Activated CD4-positive, alpha-beta T cell treated with anti-CD3 and anti-CD28 coated beads, Interleukin-2, amount 50 U/mL, for 24 hours (primary cell): Measurements from ENCODE around the gene SPATA6.
"Not testable (repeated sequence)": the region's sequence is repeated elsewhere in the genome, so short reads cannot be mapped to it uniquely, and the experiment has no call there.

Experiments used
- DNase-seq, 2 donors: peaks; one replicate each; pipeline ENCODE4 v3.0.0-alpha.2; 2020; ENCODE audit warnings: low read depth in 1 of 2, low spot score in 1 of 2

SPATA6 gene

DNA sequence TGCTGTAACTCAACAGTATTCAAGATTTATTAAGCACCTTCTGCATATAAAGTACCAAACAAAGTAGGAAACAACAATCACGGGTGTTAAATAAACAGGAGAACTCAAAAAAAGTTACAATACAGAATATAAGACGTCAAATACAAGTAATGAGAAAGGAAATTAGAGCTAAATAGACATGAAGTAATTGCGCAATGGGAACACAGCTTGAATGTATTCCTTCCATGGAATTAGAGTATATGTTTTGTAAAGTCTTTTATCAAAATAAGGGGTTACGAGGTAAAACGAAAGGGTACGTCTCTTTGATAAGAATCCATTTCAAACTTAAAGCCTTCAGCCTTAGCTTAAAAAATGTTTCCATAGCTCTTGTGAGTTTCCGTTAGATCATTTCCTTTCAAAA is 109.1 kb downstream of the SPATA6 start:
- no peak for DNase-seq

DNA sequence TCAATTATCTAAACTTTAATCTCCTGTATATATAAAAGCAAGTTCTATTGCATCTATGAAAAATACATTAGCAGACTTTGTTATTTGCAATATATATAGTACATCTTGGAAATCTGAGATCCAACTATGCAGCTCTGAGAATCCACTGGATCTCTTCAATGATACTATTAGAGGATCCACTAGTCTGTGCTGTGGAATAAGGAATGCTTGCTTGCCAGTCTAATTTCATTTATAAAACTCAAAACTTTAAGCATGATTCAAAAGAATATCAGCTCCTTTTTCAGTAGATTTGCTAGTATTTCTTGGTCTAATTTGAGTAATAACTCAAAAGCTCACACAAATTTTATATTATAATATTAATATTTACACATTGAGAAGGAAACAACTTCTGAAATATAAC is 115.1 kb downstream of the SPATA6 start:
- no peak for DNase-seq

DNA sequence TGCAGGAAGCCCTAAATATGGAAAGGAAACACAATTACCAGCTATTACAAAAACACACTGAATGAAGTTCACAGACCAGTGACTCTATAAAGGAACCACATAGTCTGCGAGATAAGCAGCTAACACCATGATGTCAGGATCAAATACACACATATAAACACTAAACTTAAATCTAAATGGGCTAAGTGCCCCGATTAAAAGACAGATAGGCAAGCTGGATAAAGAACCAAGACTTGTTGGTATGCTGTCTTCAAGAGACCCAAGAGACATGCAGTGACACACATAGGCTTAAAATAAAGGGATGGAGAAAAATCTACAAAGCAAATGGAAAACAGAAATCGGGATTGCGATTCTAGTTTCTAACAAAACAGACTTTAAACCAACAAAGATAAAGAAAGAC is 127.6 kb downstream of the SPATA6 start:
- DNase-seq: no peak

DNA sequence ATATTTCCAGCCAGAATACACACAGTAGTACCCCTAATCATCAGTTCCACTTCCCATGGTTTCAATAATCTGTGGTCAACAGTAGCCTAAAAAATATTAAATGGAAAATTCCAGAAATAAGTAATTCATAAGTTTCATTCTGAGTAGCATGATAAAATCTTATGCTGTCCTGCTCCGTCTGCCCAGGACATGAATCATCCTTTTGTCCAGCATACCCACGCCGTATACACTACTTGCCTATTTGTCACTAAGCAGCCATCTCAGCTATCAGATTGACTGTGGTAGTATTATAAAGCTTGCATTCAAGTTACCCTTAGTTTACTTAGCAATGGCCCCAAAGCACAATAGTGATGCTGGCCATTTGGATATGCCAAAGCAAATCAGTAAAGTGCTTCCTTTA is 130.8 kb downstream of the SPATA6 start:
- no peak for DNase-seq

DNA sequence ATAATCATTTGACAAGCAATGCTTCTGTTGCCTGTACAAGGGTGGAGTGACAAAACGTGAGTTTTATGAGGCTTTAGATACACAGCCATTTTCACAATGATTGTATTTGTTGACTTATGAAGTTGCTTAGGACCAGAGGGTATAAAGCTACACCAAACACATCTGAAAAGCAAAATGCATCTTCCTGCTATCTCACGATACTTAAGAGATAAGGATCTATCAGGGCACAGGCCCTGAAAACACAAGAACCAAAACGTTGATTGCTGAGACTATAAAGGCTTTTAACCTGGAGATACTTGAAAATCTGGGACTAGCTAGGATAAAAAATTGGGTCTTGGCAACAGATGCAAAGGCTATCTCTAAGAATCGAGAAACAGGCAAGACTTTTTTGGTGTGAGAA is 133.7 kb downstream of the SPATA6 start:
- no peak for DNase-seq

DNA sequence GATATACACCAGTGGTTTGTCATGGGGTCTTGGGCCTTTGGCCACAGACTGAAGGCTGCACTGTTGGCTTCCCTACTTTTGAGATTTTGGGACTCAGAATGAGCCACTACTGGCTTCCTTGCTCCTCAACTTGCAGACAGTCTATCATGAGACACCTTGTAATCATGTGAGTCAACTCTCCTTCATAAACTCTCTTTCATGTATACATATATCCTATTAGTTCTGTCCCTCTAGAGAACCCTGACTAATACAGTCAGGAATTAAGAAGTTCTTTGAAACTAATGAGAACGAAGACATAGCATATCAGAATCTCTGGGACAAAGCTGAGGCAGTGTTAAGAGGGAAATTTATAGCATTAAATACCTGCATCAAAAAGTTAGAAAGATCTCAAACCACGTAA is 138.7 kb downstream of the SPATA6 start:
- DNase-seq: no peak

DNA sequence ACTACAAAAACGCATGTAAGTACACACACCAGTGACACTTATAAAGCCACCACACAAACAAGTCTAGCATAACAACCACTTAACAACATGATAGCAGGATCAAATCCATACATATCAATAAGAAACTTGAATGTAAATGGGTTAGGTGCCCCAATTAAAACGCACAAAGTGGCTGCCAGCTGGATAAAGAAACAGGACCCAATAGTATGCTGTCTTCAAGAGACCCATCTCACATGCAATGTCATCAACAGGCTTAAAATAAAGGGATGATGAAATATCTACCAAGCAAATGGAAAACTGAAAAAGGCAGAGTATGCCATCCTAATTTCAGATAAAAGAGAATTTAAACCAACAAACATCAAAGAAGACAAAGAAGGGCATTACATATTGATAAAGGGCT is 139.9 kb downstream of the SPATA6 start:
- no peak for DNase-seq

DNA sequence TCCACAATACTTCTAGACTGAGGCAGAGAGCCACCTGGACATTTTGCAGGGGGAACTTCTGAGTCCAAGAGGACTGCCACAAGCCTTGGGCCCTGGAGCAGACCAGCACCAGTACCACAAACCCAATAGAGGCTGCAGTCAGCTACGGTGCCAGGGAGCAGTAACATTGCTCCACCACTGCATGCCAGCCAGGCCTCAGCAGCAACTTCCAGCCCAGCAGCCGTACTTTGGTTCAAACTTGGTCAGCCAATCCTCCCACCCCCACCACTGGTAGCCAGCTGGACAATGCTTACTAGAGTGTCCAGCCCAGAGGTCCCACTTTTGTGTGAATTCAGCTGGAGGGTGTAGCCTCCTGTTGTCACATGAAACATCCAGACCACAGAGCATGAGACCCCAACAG is 142.1 kb downstream of the SPATA6 start:
- no peak for DNase-seq

DNA sequence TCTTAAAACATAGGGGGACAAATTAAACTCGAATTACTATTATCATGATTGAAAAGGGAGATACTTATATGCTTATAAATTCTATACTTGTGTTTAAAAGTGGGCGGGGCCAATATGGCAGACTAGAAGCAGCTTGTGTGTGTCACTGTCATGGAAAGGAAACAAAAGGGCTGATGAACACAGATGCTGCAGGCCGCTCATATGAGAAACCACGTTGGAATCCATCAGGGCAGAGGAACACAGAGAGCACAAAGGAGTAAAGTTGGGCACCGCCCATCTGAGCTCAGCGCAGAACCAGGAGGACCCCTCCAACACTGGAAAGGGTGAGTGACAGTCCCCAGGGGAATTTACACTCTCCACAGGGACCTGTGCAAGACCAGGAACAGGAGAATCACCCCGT is 142.5 kb downstream of the SPATA6 start:
- no peak for DNase-seq

DNA sequence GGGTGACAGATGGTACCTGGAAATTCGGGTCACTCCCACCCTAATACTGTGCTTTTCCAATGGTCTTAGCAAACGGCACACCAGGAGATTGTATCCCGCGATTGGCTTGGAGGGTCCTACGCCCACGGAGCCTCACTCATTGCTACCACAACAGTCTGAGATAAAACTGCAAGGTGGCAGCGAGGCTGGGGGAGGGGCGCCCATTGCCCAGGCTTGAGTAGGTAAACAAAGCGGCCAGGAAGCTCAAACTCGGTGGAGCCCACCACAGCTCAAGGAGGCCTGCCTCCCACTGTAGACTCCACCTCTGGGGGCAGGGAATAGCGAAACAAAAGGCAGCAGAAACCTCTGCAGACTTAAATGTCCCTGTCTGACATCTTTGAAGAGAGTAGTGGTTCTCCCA is 160.2 kb downstream of the SPATA6 start:
- not testable (repeated sequence) for DNase-seq

DNA sequence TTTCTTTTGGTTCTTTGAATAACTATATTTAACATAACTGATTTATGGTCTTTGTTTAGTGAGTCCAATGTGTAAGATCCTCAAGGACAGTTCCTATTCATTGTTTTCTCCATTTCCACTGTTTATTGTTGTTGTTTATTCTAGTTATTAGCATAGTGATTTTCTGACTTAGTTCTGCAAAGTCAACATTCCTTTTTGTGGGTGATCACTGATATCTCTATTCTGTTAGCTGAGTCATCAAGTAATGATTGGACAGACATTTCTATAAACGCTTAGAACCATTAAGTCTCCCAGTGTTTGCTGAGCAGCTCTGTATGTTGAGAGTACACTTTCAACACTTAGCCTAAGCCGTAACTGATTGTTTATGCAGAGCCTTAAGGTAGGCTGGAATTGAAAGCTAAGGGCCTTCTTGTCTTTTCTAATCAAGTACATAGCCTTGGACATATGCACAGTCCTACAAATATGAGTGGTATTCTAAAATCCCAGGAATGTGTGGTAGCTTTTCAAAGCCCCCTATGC is 162.4 kb downstream of the SPATA6 start:
- no peak for DNase-seq

DNA sequence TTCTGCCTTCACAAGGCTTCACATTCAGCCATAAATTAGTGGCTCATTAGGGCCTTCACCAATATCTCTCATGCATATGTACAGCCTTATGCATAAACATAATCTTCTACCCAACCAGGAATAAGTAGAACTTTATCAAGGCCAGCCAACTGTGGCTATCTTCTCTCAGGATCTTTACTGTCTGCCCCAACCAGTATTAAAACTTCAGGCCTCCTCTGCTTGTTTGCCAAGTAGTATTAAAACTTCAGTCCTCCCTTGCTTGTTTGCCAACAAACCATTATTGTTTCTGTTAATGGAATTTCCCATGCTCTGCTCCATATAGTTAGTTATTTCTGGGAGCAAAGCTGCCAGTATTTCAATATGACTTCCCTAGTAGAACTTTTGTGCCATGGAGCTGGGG is 169.4 kb downstream of the SPATA6 start:
- no peak for DNase-seq

DNA sequence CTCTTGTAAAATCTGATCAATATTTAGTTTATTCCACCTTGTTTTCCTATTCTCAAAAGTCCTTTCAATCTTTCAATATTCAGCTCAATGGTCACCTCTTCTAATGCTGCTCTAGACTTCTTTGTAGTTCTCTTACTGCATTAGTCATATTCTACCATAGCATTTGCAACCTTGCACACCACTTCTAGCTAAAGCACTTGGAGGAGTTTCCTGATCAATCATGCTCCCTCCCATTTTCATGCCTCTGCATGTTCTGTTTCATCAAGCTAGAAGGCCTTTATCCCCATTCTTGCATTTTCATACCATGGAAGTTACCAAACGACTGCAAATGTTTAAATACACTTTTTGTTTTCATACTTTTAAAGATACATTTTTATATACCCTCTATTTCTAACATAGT is 177.3 kb downstream of the SPATA6 start:
- DNase-seq: no peak

DNA sequence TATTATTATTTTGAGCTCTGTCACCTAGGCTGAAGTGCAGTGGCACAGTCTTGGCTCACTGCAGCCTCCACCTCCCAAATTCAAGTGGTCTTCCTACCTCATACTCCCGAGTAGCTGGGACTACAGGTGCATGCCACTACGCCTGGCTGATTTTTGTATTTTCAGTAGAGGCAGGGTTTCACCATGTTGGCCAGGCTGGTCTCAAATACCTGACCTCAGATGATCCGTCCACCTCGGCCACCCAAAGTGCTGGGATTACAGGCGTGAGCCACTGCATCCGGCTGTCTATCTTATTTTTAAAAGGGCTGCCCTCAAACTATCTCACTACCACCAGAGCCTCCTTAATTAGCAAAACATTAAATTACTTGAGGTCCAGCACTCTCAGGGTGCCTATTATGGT is 177.9 kb downstream of the SPATA6 start:
- not testable (repeated sequence) for DNase-seq

DNA sequence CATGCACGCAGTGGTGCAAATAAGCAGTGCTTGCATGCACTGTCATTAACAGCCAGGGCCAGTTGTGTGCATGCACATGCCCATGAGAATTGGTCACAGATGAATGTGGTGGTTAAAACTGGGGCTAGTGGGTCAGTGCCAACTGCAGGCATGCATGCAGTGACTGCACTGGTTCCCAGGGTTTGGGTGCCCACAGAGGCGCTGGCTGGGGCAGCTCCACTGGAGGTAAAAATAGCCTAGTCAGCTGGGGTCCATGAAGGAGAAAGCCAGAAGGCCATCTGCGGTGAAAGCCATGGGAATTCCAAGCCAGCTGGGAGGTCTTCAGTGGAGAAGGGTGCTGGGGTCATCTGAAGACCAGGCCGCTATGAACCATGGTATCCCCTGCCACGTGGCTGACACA is 179.3 kb downstream of the SPATA6 start:
- no peak for DNase-seq

DNA sequence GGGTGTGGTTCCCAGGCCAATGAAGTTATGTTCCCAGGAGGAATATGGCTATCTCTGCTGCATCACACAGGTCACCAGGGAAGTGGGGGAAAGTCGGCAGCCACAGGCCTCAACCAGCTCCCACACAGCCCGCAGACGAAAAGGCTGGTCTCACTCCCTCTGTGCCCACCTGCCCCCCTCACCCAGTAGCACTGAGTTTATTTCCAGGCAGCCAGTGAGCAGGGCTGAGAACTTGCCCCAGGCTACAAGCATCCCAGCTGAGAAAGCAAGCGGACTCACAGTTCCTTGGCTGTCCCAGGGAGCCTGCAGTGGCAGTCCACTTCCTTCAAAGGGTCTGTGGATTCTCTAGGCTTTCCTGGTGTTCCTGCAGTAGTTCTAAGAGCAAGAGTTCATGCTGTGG is 180.6 kb downstream of the SPATA6 start:
- DNase-seq: no peak

DNA sequence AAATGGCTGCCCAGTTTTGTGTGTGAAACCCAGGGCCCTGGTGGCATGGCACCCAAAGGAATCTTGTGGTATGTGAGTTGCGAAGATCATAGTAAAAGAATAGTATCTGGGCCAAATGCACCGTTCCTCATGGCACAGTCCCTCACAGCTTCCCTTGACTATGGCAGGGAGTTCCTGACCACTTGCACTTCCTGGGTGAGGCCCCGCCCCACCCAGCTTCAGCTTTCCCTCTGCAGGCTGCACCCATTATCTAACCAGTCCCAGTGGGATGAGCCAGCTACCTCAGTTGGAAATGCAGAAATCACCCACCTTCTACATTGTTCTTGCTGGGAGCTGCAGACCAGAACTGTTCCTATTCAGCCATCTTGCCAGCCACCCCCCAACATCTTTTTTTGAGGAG is 186.5 kb downstream of the SPATA6 start:
- DNase-seq: no peak

DNA sequence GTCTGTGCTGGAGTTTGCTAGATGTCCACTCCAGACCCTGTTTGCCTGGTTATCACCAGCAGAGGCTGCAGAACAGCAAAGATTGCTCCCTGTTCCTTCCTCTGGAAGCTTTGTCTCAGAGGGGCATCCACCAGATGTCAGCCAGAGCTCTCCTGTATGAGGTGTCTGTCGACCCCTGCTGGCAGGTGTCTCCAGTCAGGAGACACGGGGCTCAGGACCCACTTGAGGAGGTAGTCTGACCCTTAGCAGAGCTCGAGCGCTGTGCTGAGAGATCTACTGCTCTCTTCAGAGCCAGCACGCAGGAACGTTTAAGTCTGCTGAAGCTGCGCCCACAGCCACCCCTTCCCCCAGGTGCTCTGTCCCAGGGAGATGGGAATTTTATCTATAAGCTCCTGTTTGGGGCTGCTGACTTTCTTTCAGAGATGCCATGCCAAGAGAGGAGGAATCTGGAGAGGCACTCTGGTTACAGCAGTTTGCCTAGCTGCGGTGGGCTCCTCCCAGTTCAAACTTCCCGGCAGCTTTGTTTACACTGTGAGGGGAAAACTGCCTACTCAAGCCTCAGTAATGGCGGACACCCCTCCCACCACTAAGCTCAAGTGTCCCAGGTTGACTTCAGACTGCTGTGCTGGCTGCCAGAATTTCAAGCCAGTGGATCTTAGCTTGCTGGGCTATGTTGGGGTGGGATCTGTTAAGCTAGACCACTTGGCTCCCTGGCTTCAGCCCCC is 187.1 kb downstream of the SPATA6 start:
- not testable (repeated sequence) for DNase-seq

DNA sequence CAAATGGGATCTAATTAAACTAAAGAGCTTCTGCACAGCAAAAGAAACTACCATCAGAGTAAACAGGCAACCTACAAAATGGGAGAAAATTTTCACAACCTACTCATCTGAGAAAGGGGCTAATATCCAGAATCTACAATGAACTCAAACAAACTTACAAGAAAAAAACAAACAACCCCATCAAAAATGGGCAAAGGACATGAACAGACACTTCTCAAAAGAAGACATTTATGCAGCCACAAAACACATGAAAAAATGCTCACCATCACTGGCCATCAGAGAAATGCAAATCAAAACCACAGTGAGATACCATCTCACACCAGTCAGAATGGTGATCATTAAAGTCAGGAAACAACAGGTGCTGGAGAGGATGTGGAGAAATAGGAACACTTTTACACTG is 189.7 kb downstream of the SPATA6 start:
- not testable (repeated sequence) for DNase-seq

DNA sequence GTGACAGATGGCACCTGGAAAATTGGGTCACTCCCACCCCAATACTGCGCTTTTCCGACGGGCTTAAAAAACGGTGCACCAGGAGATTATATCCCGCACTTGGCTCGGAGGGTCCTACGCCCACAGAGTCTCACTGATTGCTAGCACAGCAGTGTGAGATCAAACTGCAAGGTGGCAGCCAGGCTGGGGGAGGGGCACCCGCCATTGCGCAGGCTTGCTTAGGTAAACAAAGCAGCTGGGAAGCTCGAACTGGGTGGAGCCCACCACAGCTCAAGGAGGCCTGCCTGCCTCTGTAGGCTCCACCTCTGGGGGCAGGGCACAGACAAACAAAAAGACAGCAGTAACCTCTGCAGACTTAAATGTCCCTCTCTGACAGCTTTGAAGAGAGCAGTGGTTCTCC is 194.6 kb downstream of the SPATA6 start:
- not testable (repeated sequence) for DNase-seq

DNA sequence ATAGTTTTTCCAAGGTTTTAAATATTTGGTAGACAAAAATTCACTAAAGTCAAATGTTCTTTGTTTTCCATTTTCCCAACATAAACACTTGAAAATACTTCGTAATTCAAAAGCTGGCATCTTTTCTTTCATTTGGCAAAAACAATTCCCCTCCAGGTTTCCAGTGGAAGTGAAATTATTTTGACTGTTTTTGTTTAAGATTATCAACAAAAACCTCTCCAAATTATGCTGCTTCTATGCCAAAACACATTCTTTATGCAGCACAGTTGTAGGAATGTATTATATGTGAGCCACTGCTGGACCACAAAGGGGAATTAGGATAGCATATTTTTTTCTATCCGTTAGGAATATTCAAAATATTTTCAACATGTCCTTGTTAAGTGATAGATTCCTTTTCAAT is 205.4 kb downstream of the SPATA6 start:
- DNase-seq: no peak

DNA sequence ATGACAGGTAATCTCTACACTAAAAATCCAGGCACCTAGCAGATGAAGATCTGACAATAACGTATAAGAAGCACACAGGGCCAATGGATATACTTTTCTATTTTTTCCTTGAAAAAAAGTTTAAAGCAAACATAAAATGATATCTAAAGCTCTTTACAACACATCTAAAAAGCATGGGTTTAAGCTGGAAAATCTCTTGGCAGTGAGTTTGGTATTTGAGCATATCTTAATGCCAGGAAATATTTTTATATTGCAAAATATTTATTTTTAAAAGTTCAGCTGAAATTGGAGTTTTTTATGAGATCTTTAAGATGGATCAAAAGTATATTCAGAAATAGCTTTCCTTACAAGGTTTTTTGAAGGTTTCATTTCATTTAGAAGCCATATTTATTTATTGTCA is 209.0 kb downstream of the SPATA6 start:
- DNase-seq: no peak

DNA sequence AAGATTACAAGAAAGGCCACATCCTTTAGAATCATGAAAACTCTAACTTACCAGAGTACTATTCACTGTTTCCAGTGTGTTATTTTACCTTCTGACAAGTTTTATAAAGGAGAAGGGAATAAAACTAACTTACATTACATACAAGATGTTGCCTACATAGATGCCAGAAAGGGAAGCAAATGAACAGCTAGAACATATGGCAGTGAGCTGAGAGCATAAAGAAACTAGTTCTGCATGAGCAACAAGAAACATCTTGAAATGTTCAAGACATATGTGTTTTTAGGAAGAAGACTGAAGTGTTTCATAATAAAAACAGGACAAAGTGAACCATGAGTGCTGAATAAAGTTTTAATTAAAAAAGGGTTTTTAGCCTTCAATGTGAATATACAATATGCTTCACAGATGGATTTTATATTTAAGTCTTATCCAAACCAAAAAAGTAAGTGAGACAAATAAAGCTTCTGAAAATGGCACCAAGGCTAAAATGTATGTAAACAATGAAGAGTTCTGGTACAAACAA is 210.1 kb downstream of the SPATA6 start:
- DNase-seq: no peak
